ENCODE results near the gene ACSS1.

DNA sequence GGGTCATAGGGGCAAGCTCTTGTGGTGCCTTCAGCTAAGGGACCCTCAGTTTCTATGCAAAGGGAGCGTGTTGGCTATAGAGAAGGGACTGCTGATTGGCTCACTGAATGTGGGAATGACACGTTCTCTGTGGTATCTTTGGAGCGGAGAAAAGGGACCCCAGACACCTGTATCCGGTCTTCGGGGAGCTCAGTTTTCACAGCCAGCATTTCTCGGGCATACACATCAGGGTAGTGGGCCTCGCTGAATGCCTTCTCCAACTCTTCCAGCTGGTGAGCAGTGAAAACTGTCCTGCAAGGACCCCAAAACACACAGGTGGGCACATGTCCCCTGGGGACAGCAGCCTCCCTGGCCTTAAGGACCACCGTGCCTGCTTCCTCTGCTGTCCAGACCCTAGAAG lies 20.7 kb upstream of the ACSS1 start:
- no peak for TF ChIP-seq EZH2phosphoT487 (IDR thresholded peaks at IDR 0.05)
- TF ChIP-seq, protein P1, sequence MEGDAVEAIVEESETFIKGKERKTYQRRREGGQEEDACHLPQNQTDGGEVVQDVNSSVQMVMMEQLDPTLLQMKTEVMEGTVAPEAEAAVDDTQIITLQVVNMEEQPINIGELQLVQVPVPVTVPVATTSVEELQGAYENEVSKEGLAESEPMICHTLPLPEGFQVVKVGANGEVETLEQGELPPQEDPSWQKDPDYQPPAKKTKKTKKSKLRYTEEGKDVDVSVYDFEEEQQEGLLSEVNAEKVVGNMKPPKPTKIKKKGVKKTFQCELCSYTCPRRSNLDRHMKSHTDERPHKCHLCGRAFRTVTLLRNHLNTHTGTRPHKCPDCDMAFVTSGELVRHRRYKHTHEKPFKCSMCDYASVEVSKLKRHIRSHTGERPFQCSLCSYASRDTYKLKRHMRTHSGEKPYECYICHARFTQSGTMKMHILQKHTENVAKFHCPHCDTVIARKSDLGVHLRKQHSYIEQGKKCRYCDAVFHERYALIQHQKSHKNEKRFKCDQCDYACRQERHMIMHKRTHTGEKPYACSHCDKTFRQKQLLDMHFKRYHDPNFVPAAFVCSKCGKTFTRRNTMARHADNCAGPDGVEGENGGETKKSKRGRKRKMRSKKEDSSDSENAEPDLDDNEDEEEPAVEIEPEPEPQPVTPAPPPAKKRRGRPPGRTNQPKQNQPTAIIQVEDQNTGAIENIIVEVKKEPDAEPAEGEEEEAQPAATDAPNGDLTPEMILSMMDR (IDR thresholded peaks at IDR 0.05) = no peak

Measured in neural progenitor cell (in vitro differentiated cells).